Large intestine (tissue), 3 donors: ENCODE data around the gene PCGF3. TPM values are rescaled to one million over a fixed set of nuclear protein-coding genes. Genes with fewer than 3 reads are reported as not detected.
"Not testable (repeated sequence)": the region's sequence is repeated elsewhere in the genome, so short reads cannot be mapped to it uniquely, and the experiment has no call there.

ENCODE experiments used
- DNase-seq, 2 donors: peaks; one replicate each; pipeline versions ENCODE4 v3.0.0 to v3.0.0-alpha.2; 2013
- H3K27ac ChIP-seq: one replicate; pipeline ENCODE4 v1.5.1; 2013; ENCODE audit warnings: low read length
- H3K27me3 ChIP-seq: 2 replicates; pipeline ENCODE4 v1.6.1; 2013; ENCODE audit warnings: low read length; ENCODE audit not compliant: control insufficient read depth, insufficient read depth
- H3K36me3 ChIP-seq: 2 replicates; pipeline ENCODE4 v1.6.1; 2013; ENCODE audit warnings: low read length; ENCODE audit not compliant: control insufficient read depth, insufficient read depth
- H3K4me1 ChIP-seq: one replicate; pipeline ENCODE4 v1.6.1; 2013; ENCODE audit warnings: low read length; ENCODE audit not compliant: control insufficient read depth, insufficient read depth
- H3K4me3 ChIP-seq: one replicate; pipeline ENCODE4 v1.5.1; 2013; ENCODE audit warnings: low read length
- H3K9me3 ChIP-seq: one replicate; pipeline ENCODE4 v1.6.1; 2013; ENCODE audit warnings: mild to moderate bottlenecking, low read depth, low read length, moderate library complexity; ENCODE audit not compliant: control insufficient read depth
- whole genome bisulfite sequencing: methylation state at CpG from one replicate; pipeline ENCODE4 v1.1.5; 2013; ENCODE audit warnings: low lambda C conversion rate; ENCODE audit not compliant: insufficient coverage; 5-methylcytosine and 5-hydroxymethylcytosine counted together
- polyA plus RNA-seq: library from polyadenylated mRNA; unstranded; fragments of 120-200 nt; gene quantifications from one replicate; pipeline ENCODE4 v1.2.1, GENCODE V29; 2013

Gene PCGF3
- polyA plus RNA-seq, 1 donor = 78.0 TPM

DNA sequence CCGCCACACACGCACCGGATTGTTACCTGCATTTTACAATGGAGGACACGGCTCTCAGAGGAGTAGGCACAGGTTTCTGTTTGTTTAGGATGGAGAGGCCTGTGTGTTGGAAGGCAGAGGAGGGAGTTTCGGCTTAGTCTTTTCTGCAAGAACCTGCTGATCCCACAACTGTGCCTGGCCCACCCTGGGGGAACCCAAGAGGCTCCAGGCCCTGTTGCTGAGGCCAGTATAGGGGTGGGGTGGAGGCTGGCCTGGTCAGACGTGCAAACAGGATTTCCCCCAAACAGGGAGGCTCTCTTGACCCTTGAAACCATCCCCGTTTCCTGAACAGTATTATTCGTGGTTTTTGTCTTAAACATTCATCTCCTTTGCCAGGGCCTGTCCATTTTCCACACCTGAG is 15.9 kb upstream of the PCGF3 start:
- H3K27ac ChIP-seq = no peak overlapping the region
- no CpG with 5 or more reads among the region's 8 CpGs for WGBS
- H3K4me3 ChIP-seq = peak overlapping the region; percentile 28
- peaks cover 23% of the 10 kb centered on the region for H3K4me1 ChIP-seq
- no peak for DNase-seq
- no peaks in the 10 kb centered on the region for H3K36me3 ChIP-seq
- H3K9me3 ChIP-seq = peaks cover 7% of the 10 kb centered on the region
- peaks cover 5% of the 10 kb centered on the region for H3K27me3 ChIP-seq

DNA sequence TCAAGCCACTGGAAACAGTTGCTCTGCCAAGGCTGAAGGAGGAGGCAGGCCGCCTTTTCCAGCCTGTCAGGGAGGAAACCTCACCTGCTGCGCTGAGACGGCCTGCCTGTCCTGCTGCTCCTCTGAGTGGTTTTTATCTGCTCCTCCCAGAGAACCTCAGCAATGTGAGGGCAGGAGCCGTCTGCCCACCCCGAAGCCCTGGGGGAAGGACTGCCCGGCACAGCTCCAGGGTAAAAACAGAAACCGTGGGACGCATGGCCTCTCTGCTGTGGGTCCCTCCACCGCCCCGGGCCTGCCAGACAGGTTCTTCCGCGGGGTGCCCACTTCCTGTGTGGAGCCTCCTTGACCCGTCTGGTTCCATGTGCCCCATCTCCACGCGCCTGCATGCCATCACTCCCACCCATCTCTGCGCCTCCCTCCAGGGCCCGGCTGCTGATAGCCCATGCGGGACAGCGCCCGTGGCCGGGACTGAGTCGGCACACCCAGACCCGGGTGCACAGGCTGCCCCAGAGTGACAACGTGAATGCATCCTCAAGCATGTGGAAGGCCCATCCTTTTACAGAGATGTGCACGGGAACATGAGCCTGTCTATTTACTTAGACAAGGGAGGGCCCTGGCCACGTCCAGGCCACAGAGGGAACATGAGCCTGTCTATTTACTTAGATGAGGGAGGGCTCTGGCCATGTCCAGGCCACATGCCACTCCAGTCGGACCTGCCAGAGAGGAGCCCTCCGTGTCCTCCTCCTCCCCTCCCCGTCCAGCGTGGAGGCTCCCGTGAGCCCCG is 12.7 kb upstream of the PCGF3 start:
- Histone ChIP-seq H3K27me3 (peaks cover 5% of the 10 kb centered on the region), H3K36me3 (no peaks in the 10 kb centered on the region), H3K4me1 (peaks cover 15% of the 10 kb centered on the region), H3K4me3 (no peak overlapping the region), H3K27ac (no peak overlapping the region), H3K9me3 (no peaks in the 10 kb centered on the region)
- WGBS = no CpG with 5 or more reads among the region's 32 CpGs
- DNase-seq = no peak

DNA sequence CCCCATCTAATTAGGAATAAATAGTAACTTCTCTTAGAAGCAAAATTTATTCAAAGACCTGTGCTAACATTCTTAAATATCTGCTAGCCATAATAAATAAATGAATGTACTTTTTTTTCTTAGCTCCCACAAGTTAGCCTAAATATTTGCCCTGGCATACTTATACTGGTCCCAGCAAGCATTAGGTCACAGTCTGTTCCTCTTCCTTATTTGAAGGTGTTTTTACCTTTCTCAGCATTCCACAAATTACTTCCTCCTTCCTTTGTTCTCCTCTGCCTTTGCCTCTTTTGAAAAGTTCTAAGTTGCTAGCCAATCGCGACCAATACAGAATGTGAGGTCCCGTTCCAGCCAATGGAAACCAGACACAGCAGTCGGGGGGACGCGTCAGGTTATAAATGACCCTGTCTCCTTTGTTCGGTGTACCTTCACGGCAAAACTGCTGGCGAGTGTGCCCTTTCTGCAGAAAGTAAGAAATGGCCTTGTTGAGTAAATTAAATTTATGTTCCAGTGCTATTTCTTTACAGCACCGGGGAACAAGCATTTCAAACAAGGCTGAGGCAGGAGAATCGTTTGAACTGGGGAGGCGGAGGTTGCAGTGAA is 11.2 kb upstream of the PCGF3 start:
- not testable (repeated sequence) for H3K4me1 ChIP-seq, DNase-seq, H3K4me3 ChIP-seq, H3K9me3 ChIP-seq, H3K36me3 ChIP-seq, H3K27ac ChIP-seq, H3K27me3 ChIP-seq
- WGBS = no CpG with 5 or more reads among the region's 12 CpGs

- WGBS = no CpG with 5 or more reads among the region's 27 CpGs
- Histone ChIP-seq H3K4me1 (peaks cover 7% of the 10 kb centered on the region), H3K4me3 (no peak overlapping the region), H3K36me3 (no peaks in the 10 kb centered on the region), H3K27ac (no peak overlapping the region), H3K27me3 (no peaks in the 10 kb centered on the region), H3K9me3 (no peaks in the 10 kb centered on the region)
- DNase-seq = no peak
These were observed 5.6 kb upstream of the PCGF3 start for GRCh38 chr4:699816-700580.

- no peaks in the 10 kb centered on the region for H3K9me3 ChIP-seq
- no CpG with 5 or more reads among the region's 16 CpGs for WGBS
- H3K27me3 ChIP-seq = no peaks in the 10 kb centered on the region
- no peaks in the 10 kb centered on the region for H3K36me3 ChIP-seq
- peaks cover 10% of the 10 kb centered on the region for H3K4me1 ChIP-seq
- DNase-seq = no peak
- H3K27ac ChIP-seq = no peak overlapping the region
- H3K4me3 ChIP-seq = no peak overlapping the region
These were observed 4.9 kb upstream of the PCGF3 start for GRCh38 chr4:700587-701264.

- Histone ChIP-seq H3K27ac (no peak overlapping the region), H3K4me3 (no peak overlapping the region), H3K36me3 (no peaks in the 10 kb centered on the region), H3K27me3 (no peaks in the 10 kb centered on the region), H3K4me1 (peaks cover 17% of the 10 kb centered on the region), H3K9me3 (no peaks in the 10 kb centered on the region)
- WGBS = no CpG with 5 or more reads among the region's 7 CpGs
- DNase-seq = peak in 1 of 2 donors; percentile 72
These were observed 3.0 kb upstream of the PCGF3 start for GRCh38 chr4:702618-703048.

DNA sequence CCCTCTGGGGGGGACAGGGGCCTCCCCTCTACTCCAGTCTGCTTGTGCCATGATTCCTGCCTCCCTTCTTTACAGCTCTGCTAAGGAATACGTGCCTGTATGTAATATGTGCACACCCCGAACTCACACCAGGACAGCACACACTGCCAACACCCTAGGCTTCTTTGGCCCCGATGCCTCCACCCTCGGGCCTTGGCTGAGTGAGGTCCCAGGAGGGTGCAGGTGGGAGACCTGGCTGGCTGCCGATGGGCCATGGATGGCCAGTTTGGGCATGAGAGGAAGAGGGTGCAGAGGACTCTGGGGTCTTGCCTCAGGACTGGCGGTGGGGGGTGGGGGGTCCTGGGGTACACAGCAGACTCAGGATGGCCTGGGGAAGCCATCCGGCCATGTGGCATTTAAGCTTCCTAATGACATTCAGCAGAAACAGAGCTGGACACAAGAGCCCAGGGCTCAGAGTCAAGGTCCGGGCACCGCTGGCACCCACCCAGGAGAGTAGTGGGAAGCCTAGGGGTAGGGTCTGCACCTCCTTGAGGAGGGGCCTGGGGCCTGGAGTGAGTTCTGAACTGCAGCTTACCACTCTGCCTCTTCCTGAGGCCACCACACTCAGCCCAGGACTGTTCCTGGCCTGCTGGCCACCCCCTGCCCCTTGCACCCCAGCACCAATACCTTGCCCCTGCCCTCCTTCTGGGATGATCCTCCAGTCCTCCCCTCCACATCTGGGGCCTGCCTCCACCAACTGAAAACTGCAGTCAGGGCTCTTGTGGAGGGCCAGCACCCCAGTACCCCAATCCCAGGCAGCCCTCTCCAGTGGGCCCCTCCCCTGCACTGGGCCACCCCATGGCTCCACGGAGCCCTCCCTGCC is 2.1 kb upstream of the PCGF3 start:
- no CpG with 5 or more reads among the region's 10 CpGs for WGBS
- Histone ChIP-seq H3K27ac (no peak overlapping the region), H3K4me1 (peaks cover 17% of the 10 kb centered on the region), H3K36me3 (peaks cover 4% of the 10 kb centered on the region), H3K27me3 (no peaks in the 10 kb centered on the region), H3K4me3 (no peak overlapping the region), H3K9me3 (no peaks in the 10 kb centered on the region)
- DNase-seq = no peak

DNA sequence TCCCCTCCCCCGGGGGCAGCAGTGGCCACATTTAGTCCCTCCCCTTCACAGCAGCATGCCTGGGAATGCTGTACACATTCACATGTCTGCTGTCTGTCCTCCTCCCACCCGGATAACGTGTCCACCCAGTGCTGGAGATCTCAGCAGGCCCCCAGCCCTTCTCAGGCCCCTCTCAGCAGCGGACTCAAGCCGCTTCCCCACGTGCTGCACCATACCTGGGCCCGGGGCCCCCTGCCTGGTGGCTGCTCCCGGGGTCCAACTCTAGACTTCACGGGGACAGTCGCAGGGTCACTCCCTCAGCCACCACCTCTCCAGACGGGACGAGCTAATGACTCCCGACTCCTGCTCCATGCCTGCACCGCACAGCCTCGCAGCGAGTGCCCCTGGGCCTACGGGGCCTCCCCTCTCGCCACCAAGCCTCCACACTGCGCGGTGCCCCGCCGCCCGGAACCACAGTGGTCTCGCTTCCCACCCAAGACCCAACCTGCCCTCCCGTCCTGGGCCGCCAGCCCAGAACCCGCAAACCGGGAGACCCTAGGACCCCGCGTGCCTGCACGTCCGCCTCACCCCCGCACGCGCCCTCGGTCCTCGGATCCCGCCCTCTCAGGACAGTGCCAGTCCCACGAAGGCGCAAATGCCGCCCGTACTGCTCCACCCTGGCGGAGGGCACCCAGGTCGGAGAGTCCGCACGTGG is 1.3 kb upstream of the PCGF3 start:
- H3K27ac ChIP-seq = no peak overlapping the region
- H3K36me3 ChIP-seq = peaks cover 5% of the 10 kb centered on the region
- no peak for DNase-seq
- H3K4me1 ChIP-seq = peaks cover 17% of the 10 kb centered on the region
- WGBS = no CpG with 5 or more reads among the region's 46 CpGs
- H3K4me3 ChIP-seq = no peak overlapping the region
- no peaks in the 10 kb centered on the region for H3K27me3 ChIP-seq
- H3K9me3 ChIP-seq = no peaks in the 10 kb centered on the region

- Histone ChIP-seq H3K4me3 (peak overlapping the region; percentile 45), H3K27ac (no peak overlapping the region)
- DNase-seq = no peak
These were observed 708 bp upstream of the PCGF3 start for GRCh38 chr4:704971-705277.

More at GRCh38 chr4:704971-705277, 708 bp upstream of the PCGF3 start:
- Histone ChIP-seq H3K36me3 (peaks cover 5% of the 10 kb centered on the region), H3K4me1 (peaks cover 17% of the 10 kb centered on the region), H3K9me3 (no peaks in the 10 kb centered on the region), H3K27me3 (no peaks in the 10 kb centered on the region)
- WGBS = no CpG with 5 or more reads among the region's 1 CpG
